Fibroblast of lung (primary cell): ENCODE measurements around the gene VGLL1. TPM values are rescaled to one million over a fixed set of nuclear protein-coding genes. Genes with fewer than 3 reads are reported as not detected.

ENCODE experiments used
- DNase-seq, 2 donors: peaks; one replicate each; pipeline versions ENCODE4 v3.0.0 to v3.0.0-alpha.2; 2010; ENCODE audit warnings: low read depth in 2 of 2
- H2AFZ ChIP-seq: 2 replicates; pipeline ENCODE4 v1.5.1; 2012; ENCODE audit warnings: low read length, control low read depth, inconsistent platforms
- H3K27ac ChIP-seq: 2 replicates; pipeline ENCODE4 v1.5.1; 2011; ENCODE audit warnings: low read length, control low read depth; ENCODE audit not compliant: insufficient read depth
- H3K27me3 ChIP-seq: 2 replicates; pipeline ENCODE4 v1.5.1; 2011; ENCODE audit warnings: mild to moderate bottlenecking, low read length; ENCODE audit not compliant: control insufficient read depth, insufficient read depth
- H3K36me3 ChIP-seq: 2 replicates; pipeline ENCODE4 v1.5.1; 2011; ENCODE audit warnings: low read length; ENCODE audit not compliant: control insufficient read depth, insufficient read depth
- H3K4me1 ChIP-seq: 2 replicates; pipeline ENCODE4 v1.5.1; 2011; ENCODE audit warnings: low read length; ENCODE audit not compliant: control insufficient read depth, insufficient read depth; ENCODE audit errors: extremely low read depth
- H3K4me2 ChIP-seq: 2 replicates; pipeline ENCODE4 v1.5.1; 2011; ENCODE audit warnings: low read length, control low read depth; ENCODE audit not compliant: insufficient read depth; ENCODE audit errors: extremely low read depth
- H3K4me3 ChIP-seq, 4 experiments: fragments of 200-600 bp in 1 of 4; sonication (generic) in 1 of 4; replicated peaks in 1 of 4; 2 replicates each; pipeline ENCODE4 v1.5.1; 2011 to 2016; ENCODE audit warnings: low read length in 4 of 4, low read depth in 3 of 4, mild to moderate bottlenecking in 3 of 4, control low read depth in 2 of 4, inconsistent platforms in 1 of 4, mixed read lengths in 1 of 4; ENCODE audit not compliant: insufficient read depth in 1 of 4; ENCODE audit errors: control extremely low read depth in 1 of 4
- H3K79me2 ChIP-seq: 2 replicates; pipeline ENCODE4 v1.5.1; 2012; ENCODE audit warnings: mild to moderate bottlenecking, low read length, inconsistent platforms; ENCODE audit not compliant: control insufficient read depth, insufficient read depth
- H3K9ac ChIP-seq: 2 replicates; pipeline ENCODE4 v1.5.1; 2011; ENCODE audit warnings: mild to moderate bottlenecking, low read length, control low read depth; ENCODE audit not compliant: insufficient read depth
- H3K9me3 ChIP-seq: 2 replicates; pipeline ENCODE4 v1.5.1; 2012; ENCODE audit warnings: low read depth, low read length; ENCODE audit not compliant: control insufficient read depth, insufficient read depth
- H4K20me1 ChIP-seq: 2 replicates; pipeline ENCODE4 v1.5.1; 2011; ENCODE audit warnings: low read length; ENCODE audit not compliant: control insufficient read depth, insufficient read depth; ENCODE audit errors: extremely low read depth
- EZH2 ChIP-seq: IDR thresholded peaks from 2 replicates; pipeline ENCODE4 v1.5.1; 2012; ENCODE audit warnings: low read length, control low read depth, mild to moderate bottlenecking; ENCODE audit errors: missing control alignments
- polyA minus RNA-seq: library from RNA; depleted of rRNA, polyadenylated mRNA; stranded (reverse); fragments of >200 nt; gene quantifications from 2 replicates; pipeline ENCODE4 v1.2.3, GENCODE V29; 2011; ENCODE audit warnings: low replicate concordance
- polyA plus RNA-seq, 2 donors: library from polyadenylated mRNA; depleted of rRNA in 1 of 2; stranded (reverse) in 1 of 2; unstranded in 1 of 2; fragments of >200 nt; gene quantifications; 2 replicates each; pipeline ENCODE4 v1.2.1, GENCODE V29; 2011 to 2012; ENCODE audit warnings: missing spikeins in 1 of 2
- total RNA-seq: library from RNA; depleted of rRNA; stranded (reverse); fragments of >200 nt; gene quantifications from 2 replicates; pipeline ENCODE4 v1.2.1, GENCODE V29; 2014
- TF ChIP-seq, protein P1 (sequence below), 2 donors: IDR thresholded peaks in 1 of 2; conservative IDR thresholded peaks in 1 of 2; 1 replicate in 1 of 2; 2 replicates in 1 of 2; pipeline ENCODE4 v1.5.1; 2011 to 2012; ENCODE audit warnings: low read length in 2 of 2, control low read depth in 1 of 2, inconsistent platforms in 1 of 2, low read depth in 1 of 2, mild to moderate bottlenecking in 1 of 2

Gene VGLL1, protein sequence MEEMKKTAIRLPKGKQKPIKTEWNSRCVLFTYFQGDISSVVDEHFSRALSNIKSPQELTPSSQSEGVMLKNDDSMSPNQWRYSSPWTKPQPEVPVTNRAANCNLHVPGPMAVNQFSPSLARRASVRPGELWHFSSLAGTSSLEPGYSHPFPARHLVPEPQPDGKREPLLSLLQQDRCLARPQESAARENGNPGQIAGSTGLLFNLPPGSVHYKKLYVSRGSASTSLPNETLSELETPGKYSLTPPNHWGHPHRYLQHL
- total RNA-seq (not detected in 2 replicates), polyA plus RNA-seq (not detected in 2 replicates), polyA minus RNA-seq (not detected in 2 replicates)
- not detected in 2 replicates for polyA plus RNA-seq (2012)

DNA sequence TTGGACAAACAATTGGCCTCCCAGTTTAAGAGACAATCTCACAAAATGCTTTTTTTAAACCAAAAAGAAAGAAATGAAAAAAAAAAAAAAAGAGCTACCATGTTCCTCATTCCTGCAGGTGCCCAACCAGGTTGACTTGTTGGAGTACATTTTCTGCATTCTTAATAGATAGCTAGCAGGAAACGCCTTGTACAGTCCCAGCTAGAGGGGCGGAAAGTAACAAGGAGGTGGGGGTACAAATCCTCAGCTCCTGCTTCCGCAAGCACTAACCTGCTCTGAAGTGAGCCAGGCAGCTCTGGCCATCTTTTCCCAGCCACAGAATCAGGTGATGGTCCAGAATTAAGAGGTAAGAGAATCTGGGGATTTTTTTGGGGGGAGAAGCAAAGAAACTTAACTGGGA is at the start of gene VGLL1:
TSS of gene VGLL1 (plus strand) at position 265 of the 400 bp plus-strand sequence. CDS start 3,806 bp downstream, outside the sequence.
- H3K4me1 ChIP-seq: no peaks in the 10 kb centered on the region
- no peaks in the 10 kb centered on the region for H4K20me1 ChIP-seq
- no peak for DNase-seq
- no peak within 1 kb of the TSS for H3K4me3 ChIP-seq
- H2AFZ ChIP-seq: no peak within 1 kb of the TSS
- TF ChIP-seq, protein P1, sequence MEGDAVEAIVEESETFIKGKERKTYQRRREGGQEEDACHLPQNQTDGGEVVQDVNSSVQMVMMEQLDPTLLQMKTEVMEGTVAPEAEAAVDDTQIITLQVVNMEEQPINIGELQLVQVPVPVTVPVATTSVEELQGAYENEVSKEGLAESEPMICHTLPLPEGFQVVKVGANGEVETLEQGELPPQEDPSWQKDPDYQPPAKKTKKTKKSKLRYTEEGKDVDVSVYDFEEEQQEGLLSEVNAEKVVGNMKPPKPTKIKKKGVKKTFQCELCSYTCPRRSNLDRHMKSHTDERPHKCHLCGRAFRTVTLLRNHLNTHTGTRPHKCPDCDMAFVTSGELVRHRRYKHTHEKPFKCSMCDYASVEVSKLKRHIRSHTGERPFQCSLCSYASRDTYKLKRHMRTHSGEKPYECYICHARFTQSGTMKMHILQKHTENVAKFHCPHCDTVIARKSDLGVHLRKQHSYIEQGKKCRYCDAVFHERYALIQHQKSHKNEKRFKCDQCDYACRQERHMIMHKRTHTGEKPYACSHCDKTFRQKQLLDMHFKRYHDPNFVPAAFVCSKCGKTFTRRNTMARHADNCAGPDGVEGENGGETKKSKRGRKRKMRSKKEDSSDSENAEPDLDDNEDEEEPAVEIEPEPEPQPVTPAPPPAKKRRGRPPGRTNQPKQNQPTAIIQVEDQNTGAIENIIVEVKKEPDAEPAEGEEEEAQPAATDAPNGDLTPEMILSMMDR (conservative IDR thresholded peaks at IDR 0.05 in 1 of 2, IDR thresholded peaks at IDR 0.05 in 1 of 2; ENCODE audit: low read depth in 1 of 2, low read length in 2 of 2): no peak
- no peak for TF ChIP-seq EZH2
- H3K9ac ChIP-seq: no peak within 1 kb of the TSS
- no peaks in the 10 kb centered on the region for H3K79me2 ChIP-seq
- no peaks in the 10 kb centered on the region for H3K27me3 ChIP-seq
- no peaks in the 10 kb centered on the region for H3K9me3 ChIP-seq
- no peak within 1 kb of the TSS for H3K4me2 ChIP-seq
- no peak within 1 kb of the TSS for H3K27ac ChIP-seq
- no peaks in the 10 kb centered on the region for H3K36me3 ChIP-seq

DNA sequence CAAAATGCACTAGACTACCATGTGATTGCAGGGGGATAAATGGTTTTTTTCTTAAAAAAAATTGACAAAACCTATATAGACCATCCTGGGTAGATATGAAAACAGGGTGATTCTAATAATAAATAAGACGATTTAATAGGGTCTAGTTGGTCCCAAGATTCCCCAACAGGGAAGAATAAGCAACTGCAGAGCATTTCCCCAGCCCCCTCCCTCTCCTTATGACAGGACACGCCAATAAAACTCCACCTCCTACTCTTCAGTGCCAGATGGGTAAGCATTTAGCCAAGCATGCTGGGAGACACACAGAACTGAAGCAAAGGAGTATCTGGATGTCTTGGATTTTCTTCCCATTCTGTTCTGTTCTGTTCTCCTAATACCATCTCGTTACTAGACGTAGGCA is 44.4 kb upstream of the VGLL1 start, which contains the start of gene BRS3:
TSS of gene BRS3 (plus strand) at position 301 of the 400 bp plus-strand sequence. CDS start 168 bp downstream, outside the sequence.
- Histone ChIP-seq H3K4me1 (no peaks in the 10 kb centered on the region), H3K9ac (no peak within 1 kb of the TSS), H3K4me3 (no peak within 1 kb of the TSS), H3K27ac (no peak within 1 kb of the TSS), H3K4me2 (no peak within 1 kb of the TSS), H3K27me3 (no peaks in the 10 kb centered on the region), H3K36me3 (no peaks in the 10 kb centered on the region), H3K79me2 (no peaks in the 10 kb centered on the region), H4K20me1 (no peaks in the 10 kb centered on the region), H3K9me3 (no peaks in the 10 kb centered on the region), H2AFZ (no peak within 1 kb of the TSS)
- DNase-seq: no peak
- TF ChIP-seq, protein P1 (conservative IDR thresholded peaks at IDR 0.05 in 1 of 2, IDR thresholded peaks at IDR 0.05 in 1 of 2; ENCODE audit: low read depth in 1 of 2, low read length in 2 of 2): no peak
- no peak for TF ChIP-seq EZH2

GRCh38 chrX:136488706-136489105 is 43.3 kb upstream of the VGLL1 start:
- no peaks in the 10 kb centered on the region for H3K36me3 ChIP-seq
- no peak for TF ChIP-seq EZH2
- TF ChIP-seq, protein P1 (conservative IDR thresholded peaks at IDR 0.05 in 1 of 2, IDR thresholded peaks at IDR 0.05 in 1 of 2; ENCODE audit: low read depth in 1 of 2, low read length in 2 of 2): no peak
- H4K20me1 ChIP-seq: no peaks in the 10 kb centered on the region
- H3K27me3 ChIP-seq: no peaks in the 10 kb centered on the region
- H3K79me2 ChIP-seq: no peaks in the 10 kb centered on the region
- no peaks in the 10 kb centered on the region for H3K9me3 ChIP-seq
- no peak overlapping the region for H3K9ac ChIP-seq
- H3K4me1 ChIP-seq: no peaks in the 10 kb centered on the region
- H3K27ac ChIP-seq: no peak overlapping the region
- H2AFZ ChIP-seq: no peak overlapping the region
- no peak for DNase-seq
- H3K4me3 ChIP-seq: no peak overlapping the region
- H3K4me2 ChIP-seq: no peak overlapping the region
